Karpas-422 (cell line): ENCODE results near the gene CDH24. TPM values are rescaled to one million over a fixed set of nuclear protein-coding genes. Genes with fewer than 3 reads are reported as not detected.

Experiments used
- DNase-seq: peaks from one replicate; pipeline ENCODE4 v3.0.0-alpha.2; 2015
- H2AFZ ChIP-seq: fragments of 200-600 bp; sonication (generic); 2 replicates; pipeline ENCODE4 v1.6.1; 2014; ENCODE audit warnings: antibody characterized with exemption, low read length, mixed read lengths
- H3K27ac ChIP-seq: fragments of 200-600 bp; sonication (generic); 2 replicates; pipeline ENCODE4 v1.5.1; 2014; ENCODE audit warnings: mild to moderate bottlenecking, low read length, moderate library complexity
- H3K27me3 ChIP-seq: fragments of 200-600 bp; sonication (generic); 2 replicates; pipeline ENCODE4 v1.6.1; 2014; ENCODE audit warnings: low read length, mixed read lengths
- H3K36me3 ChIP-seq: fragments of 200-600 bp; sonication (generic); 2 replicates; pipeline ENCODE4 v1.6.1; 2014; ENCODE audit warnings: low read length, mixed read lengths; ENCODE audit not compliant: insufficient read depth
- H3K4me1 ChIP-seq: fragments of 200-600 bp; sonication (generic); 2 replicates; pipeline ENCODE4 v1.6.1; 2014; ENCODE audit warnings: mild to moderate bottlenecking, low read length, mixed read lengths
- H3K4me2 ChIP-seq: fragments of 200-600 bp; sonication (generic); 2 replicates; pipeline ENCODE4 v1.6.1; 2014; ENCODE audit warnings: low read length, low read depth, mild to moderate bottlenecking; ENCODE audit not compliant: poor library complexity, severe bottlenecking
- H3K4me3 ChIP-seq: fragments of 200-600 bp; sonication (generic); 2 replicates; pipeline ENCODE4 v1.5.1; 2014; ENCODE audit warnings: mild to moderate bottlenecking, antibody characterized with exemption, low read length, mixed read lengths
- H3K79me2 ChIP-seq: fragments of 200-600 bp; sonication (generic); 2 replicates; pipeline ENCODE4 v1.6.1; 2014; ENCODE audit warnings: mild to moderate bottlenecking, low read length, mixed read lengths
- H3K9ac ChIP-seq: fragments of 200-600 bp; sonication (generic); 2 replicates; pipeline ENCODE4 v1.6.0; 2014; ENCODE audit warnings: low read length
- H3K9me2 ChIP-seq: fragments of 200-600 bp; sonication (generic), shearing (Covaris generic); replicated peaks from 2 replicates; pipeline ENCODE4 v1.6.0; 2014; ENCODE audit warnings: mild to moderate bottlenecking, low read length, moderate library complexity; ENCODE audit not compliant: insufficient read depth
- H3K9me3 ChIP-seq: fragments of 300-700, 200-600 bp; sonication (generic); 2 replicates; pipeline ENCODE4 v1.6.1; 2014; ENCODE audit warnings: low read length, mixed read lengths
- H4K20me1 ChIP-seq: fragments of 200-600 bp; sonication (generic); 2 replicates; pipeline ENCODE4 v1.6.1; 2014; ENCODE audit warnings: mild to moderate bottlenecking, antibody characterized with exemption, low read length, low read depth; ENCODE audit not compliant: insufficient read depth
- total RNA-seq: library from RNA; depleted of rRNA; stranded (reverse); fragments of >200 nt; shearing (Covaris generic); gene quantifications from 2 replicates; pipeline ENCODE4 v1.2.3, GENCODE V29; 2014; ENCODE audit warnings: low replicate concordance

CDH24 gene
- total RNA-seq, 1 experiment from 2014 or later, result 0.34 TPM

DNA sequence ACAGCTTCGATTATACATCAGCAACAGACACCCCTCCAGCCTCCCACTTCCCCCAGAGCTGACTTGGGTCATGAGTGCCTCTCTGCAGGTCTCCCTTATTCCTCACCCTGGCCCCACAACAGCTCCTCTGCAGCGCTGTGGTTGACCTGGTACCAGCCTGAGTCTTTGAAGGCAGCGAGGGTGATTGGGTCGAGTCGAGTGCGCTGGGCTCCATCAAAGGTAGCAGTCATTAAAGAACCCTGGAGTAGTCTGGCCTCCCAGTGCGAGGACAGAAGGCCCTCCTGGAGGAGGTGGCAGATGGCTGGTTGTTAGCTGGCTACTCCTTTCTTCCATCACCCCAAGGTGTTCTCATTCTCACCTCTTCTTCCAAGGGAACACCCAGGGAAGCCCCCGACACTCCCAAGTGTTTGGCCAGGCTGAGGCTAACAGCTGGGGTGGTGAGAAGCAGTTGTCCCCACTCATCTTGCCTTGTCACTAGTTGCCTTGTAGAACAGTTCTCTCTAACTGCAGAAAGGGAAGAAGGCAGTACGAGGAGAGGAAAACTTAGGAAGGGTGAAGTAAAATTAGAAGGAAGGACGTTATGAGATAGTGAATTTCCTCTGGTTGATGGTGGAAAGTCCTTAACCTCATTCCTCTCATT is 44.8 kb upstream of the CDH24 start:
- Histone ChIP-seq H3K27ac (no peak overlapping the region), H3K4me3 (no peak overlapping the region), H2AFZ (no peak overlapping the region), H3K9me2 (no peaks in the 10 kb centered on the region), H3K27me3 (no peaks in the 10 kb centered on the region), H3K79me2 (peaks cover 11% of the 10 kb centered on the region), H3K4me2 (no peak overlapping the region), H3K9me3 (no peaks in the 10 kb centered on the region), H3K4me1 (peaks cover under 1% of the 10 kb centered on the region), H3K36me3 (peaks cover 13% of the 10 kb centered on the region), H4K20me1 (peaks cover 26% of the 10 kb centered on the region), H3K9ac (no peak overlapping the region)
- DNase-seq, result no peak

DNA sequence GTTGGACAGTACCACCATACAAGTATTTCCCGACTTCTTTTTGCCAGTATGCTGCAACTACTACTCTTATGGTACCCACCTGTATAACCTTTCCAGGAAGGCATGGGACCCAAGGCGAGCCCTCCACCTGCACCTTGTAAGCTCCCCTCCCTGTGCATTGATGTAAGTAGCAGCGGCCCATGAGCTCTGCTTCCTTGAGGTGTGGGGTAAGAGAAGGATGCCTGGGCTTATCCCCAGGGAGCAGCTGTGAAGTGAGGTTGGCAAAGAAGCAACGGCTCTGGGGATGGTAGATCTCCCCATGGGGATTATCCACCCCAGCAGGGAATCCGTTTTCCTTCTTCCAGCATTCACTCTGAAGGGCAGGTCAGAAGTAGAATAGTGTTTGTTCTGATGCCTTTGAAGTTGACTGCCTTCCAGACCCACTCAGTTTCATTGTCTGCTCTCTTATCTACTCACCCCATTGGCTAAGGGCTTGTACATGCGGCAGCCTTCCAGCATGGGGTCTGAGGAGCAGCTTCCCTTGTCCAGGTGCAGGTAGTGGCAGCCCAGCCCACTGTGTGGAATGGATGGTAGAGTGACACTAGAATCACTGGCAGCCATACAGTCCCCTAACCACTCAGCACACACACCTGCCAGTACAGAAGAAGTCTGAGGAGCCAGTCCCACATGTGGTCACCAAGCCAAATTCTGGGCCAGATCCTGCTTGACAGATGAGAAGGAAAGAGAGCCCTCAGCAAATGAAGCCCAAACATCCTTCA is 44.1 kb upstream of the CDH24 start:
- H3K9me3 ChIP-seq, result no peaks in the 10 kb centered on the region
- H3K27ac ChIP-seq, result no peak overlapping the region
- H2AFZ ChIP-seq, result no peak overlapping the region
- no peaks in the 10 kb centered on the region for H3K9me2 ChIP-seq
- DNase-seq, result no peak
- peaks cover 19% of the 10 kb centered on the region for H3K79me2 ChIP-seq
- no peak overlapping the region for H3K9ac ChIP-seq
- H3K36me3 ChIP-seq, result peaks cover 17% of the 10 kb centered on the region
- no peak overlapping the region for H3K4me3 ChIP-seq
- H3K4me1 ChIP-seq, result peaks cover 8% of the 10 kb centered on the region
- no peaks in the 10 kb centered on the region for H3K27me3 ChIP-seq
- H3K4me2 ChIP-seq, result no peak overlapping the region
- peaks cover 32% of the 10 kb centered on the region for H4K20me1 ChIP-seq

DNA sequence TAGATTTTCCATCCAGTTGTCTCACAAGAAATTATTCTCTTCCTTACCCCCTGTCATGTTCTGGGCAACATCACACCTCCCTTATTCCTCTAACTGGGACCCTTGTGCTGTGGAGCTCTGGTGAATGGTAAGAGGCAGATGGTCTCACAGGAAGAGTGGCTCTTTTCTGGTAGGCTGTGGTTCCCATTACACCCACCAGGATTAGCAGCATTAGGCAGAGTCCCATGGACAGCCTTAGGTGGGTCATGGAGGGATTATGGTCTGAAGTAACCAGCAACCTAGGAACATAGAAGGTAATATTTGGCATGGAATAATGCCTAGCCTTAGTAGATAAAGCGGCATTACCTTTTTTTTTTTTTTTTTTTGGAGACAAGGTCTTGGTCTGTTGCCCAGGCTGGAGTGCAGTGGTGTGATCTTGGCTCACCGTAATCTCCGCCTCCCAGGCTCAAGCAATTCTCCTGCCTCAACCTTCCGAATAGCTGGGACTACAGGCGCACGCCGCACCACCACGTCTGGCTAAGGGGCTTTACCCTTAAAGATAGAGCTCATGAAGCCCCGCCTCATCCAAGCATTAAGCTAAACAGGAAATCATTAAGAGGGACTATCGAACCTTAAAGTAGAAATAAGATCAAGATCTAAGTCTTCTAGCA is 42.0 kb upstream of the CDH24 start:
- H3K4me2 ChIP-seq, result no peak overlapping the region
- H3K27me3 ChIP-seq, result no peaks in the 10 kb centered on the region
- peaks cover 33% of the 10 kb centered on the region for H4K20me1 ChIP-seq
- H2AFZ ChIP-seq, result no peak overlapping the region
- peaks cover 31% of the 10 kb centered on the region for H3K79me2 ChIP-seq
- no peak overlapping the region for H3K9ac ChIP-seq
- no peak overlapping the region for H3K27ac ChIP-seq
- no peak for DNase-seq
- no peaks in the 10 kb centered on the region for H3K9me2 ChIP-seq
- H3K4me1 ChIP-seq, result peaks cover 9% of the 10 kb centered on the region
- H3K9me3 ChIP-seq, result no peaks in the 10 kb centered on the region
- peaks cover 17% of the 10 kb centered on the region for H3K36me3 ChIP-seq
- no peak overlapping the region for H3K4me3 ChIP-seq

DNA sequence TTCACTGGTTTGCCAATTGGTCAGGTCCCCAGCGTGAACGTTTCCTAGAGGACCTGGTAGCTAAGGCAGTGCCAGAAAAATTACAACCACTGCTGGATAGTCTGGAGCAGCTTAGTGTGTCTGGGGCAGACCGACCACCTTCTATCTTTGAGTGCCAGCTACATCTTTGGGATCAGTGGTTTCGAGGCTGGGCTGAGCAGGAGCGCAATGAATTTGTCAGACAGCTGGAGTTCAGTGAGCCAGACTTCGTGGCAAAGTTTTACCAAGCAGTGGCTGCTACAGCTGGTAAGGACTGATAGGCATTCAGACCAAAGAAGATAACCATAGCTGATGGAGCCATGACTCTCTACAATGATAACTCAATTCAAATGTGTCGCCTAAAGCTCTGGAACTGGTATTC is 40.5 kb upstream of the CDH24 start:
- H4K20me1 ChIP-seq, result peaks cover 49% of the 10 kb centered on the region
- no peaks in the 10 kb centered on the region for H3K9me2 ChIP-seq
- H3K36me3 ChIP-seq, result peaks cover 25% of the 10 kb centered on the region
- H3K27ac ChIP-seq, result no peak overlapping the region
- no peak overlapping the region for H3K9ac ChIP-seq
- H3K4me1 ChIP-seq, result peaks cover 23% of the 10 kb centered on the region
- H3K9me3 ChIP-seq, result no peaks in the 10 kb centered on the region
- H2AFZ ChIP-seq, result no peak overlapping the region
- DNase-seq, result no peak
- H3K4me3 ChIP-seq, result no peak overlapping the region
- H3K4me2 ChIP-seq, result no peak overlapping the region
- no peaks in the 10 kb centered on the region for H3K27me3 ChIP-seq
- peaks cover 47% of the 10 kb centered on the region for H3K79me2 ChIP-seq

DNA sequence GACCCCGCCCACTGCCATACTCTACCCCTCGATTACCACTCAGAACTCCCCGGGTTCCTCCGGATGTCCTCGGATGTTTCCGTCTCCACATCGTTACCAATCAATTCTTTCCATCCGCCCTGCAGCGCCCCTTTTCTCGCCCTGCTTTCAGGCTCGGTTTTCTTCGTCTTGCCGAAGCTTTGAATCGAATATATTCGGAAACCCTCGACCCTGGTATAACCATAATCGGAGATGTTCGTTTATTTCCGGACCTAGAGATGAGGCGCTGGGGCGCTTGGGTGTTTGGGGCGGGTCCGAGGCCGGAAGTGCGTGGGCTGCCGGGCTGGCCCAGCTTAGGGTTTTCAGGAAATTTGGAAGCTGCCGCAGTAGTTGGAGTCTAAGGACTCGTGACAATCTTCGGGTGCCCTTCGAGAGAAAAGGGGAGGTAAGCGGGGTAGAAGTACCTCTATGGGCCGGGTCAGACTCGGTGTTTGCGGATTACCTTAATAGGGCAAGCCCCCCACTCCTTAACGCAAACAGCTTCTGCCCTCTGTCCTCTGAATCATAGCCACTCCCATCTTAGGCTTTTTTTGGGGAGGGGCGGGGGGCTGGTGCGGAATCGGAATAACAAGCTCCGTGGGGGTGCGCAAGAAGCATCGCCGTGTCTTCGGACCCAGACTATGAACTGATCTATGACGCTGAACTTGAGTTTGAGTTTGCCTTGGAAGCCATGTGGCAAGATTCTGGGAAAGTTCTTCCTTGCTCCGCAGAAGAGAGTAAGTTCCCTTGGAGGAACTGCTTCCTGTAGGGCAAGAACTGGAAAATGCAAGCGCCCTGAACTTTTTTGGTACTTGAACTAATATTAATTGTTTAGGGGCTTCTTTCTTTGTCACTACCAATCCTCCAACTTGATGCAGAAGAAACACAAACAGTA is 38.1 kb upstream of the CDH24 start, which contains the start of gene C14orf119:
Gene C14orf119, plus strand, starts transcription at position 310 of the 913 bp plus-strand sequence. CDS start 2,154 bp downstream, outside the sequence.
- Histone ChIP-seq H3K9me3 (no peaks in the 10 kb centered on the region), H3K4me3 (peak within 1 kb of the TSS; percentile 78), H3K36me3 (peaks cover 42% of the 10 kb centered on the region), H3K4me1 (peaks cover 24% of the 10 kb centered on the region), H3K27me3 (no peaks in the 10 kb centered on the region), H3K9ac (peak within 1 kb of the TSS; percentile 94), H2AFZ (peak within 1 kb of the TSS; percentile 86), H3K4me2 (peak within 1 kb of the TSS; percentile 84), H3K79me2 (peaks cover 65% of the 10 kb centered on the region), H4K20me1 (peaks cover 49% of the 10 kb centered on the region), H3K9me2 (no peaks in the 10 kb centered on the region), H3K27ac (peak within 1 kb of the TSS; percentile 80)
- DNase-seq, result peak; percentile 100

DNA sequence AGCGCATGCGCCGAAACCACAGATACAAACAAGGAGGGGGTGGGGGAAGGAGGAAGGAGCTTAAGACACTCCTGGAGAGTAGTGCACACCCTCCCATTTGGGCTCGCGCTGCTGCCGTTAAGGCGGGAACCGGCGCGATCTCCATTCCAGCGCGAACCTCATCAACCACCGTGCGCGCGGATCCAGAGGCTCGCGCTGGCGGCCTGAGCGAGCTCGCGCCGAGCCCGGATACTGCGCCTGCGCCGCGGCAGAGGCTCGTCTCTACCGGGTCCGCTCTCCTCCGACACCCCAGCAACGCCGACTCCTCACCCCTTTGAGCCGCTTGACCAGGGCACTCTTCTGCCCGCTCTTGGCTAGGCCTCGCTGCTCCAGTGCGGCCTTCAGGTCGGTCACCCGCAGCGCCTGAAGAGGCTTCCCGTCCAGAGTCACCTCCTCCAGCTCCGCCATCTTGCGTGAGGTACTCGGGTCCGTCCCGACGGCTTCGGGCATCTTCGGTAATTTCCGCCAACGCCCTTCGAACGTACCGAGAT is 37.4 kb upstream of the CDH24 start, which contains the start of gene ACIN1:
Gene ACIN1, minus strand, starts transcription at position 471 of the 530 bp plus-strand sequence. Its CDS starts 24 bp downstream, at position 447.
- H3K9me2 ChIP-seq, result no peaks in the 10 kb centered on the region
- peaks cover 49% of the 10 kb centered on the region for H3K36me3 ChIP-seq
- H3K9ac ChIP-seq, result peak within 1 kb of the TSS; percentile 94
- no peaks in the 10 kb centered on the region for H3K27me3 ChIP-seq
- no peaks in the 10 kb centered on the region for H3K9me3 ChIP-seq
- H3K27ac ChIP-seq, result peak within 1 kb of the TSS; percentile 80
- peaks cover 24% of the 10 kb centered on the region for H3K4me1 ChIP-seq
- DNase-seq, result peak; percentile 97
- H3K79me2 ChIP-seq, result peaks cover 72% of the 10 kb centered on the region
- H2AFZ ChIP-seq, result peak within 1 kb of the TSS; percentile 86
- peak within 1 kb of the TSS; percentile 84 for H3K4me2 ChIP-seq
- peak within 1 kb of the TSS; percentile 78 for H3K4me3 ChIP-seq
- H4K20me1 ChIP-seq, result peaks cover 51% of the 10 kb centered on the region

DNA sequence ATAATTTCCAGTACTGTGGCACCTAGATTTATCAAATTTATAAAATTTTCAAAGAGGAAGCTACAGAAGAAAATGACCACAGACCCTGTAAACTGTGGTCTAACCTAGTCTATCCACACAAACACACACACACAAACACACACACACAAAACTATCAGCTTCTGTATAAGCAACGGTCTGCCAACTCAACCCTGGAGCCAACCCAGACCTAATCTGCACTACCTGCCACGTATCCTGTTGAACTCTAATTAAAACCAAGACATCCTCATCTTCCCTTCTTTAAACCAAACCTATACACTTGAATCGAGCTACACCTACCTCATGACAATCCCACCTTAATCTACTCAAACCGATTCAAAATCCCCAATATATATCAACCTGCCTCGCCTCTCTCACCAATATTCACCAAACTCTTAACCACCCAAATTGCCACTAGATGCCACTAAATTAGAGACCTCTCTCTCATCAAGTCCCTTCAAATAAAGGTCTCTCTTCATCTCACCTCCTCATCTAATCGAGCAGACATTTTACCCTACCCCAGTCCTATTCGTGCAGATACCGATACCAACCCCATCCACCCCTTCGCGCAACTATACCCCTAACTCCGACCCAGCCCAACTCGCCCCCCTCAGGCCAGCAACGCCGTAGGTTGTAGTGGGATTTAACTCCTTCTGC is 36.8 kb upstream of the CDH24 start:
- H3K4me2 ChIP-seq, result peak overlapping the region; percentile 84
- H3K27ac ChIP-seq, result peak overlapping the region; percentile 80
- H3K4me3 ChIP-seq, result peak overlapping the region; percentile 78
- peaks cover 24% of the 10 kb centered on the region for H3K4me1 ChIP-seq
- peak overlapping the region; percentile 94 for H3K9ac ChIP-seq
- no peaks in the 10 kb centered on the region for H3K9me3 ChIP-seq
- peak overlapping the region; percentile 86; the same call in 1 of the 2 replicates for H2AFZ ChIP-seq
- peaks cover 49% of the 10 kb centered on the region for H4K20me1 ChIP-seq
- no peaks in the 10 kb centered on the region for H3K9me2 ChIP-seq
- H3K79me2 ChIP-seq, result peaks cover 76% of the 10 kb centered on the region
- H3K27me3 ChIP-seq, result no peaks in the 10 kb centered on the region
- peaks cover 55% of the 10 kb centered on the region for H3K36me3 ChIP-seq
- DNase-seq, result peak; percentile 55
